Measurements from ENCODE around the gene MAN1C1.
"Not testable (repeated sequence)": the region's sequence is repeated elsewhere in the genome, so short reads cannot be mapped to it uniquely, and the experiment has no call there.

The MAN1C1 gene

DNA sequence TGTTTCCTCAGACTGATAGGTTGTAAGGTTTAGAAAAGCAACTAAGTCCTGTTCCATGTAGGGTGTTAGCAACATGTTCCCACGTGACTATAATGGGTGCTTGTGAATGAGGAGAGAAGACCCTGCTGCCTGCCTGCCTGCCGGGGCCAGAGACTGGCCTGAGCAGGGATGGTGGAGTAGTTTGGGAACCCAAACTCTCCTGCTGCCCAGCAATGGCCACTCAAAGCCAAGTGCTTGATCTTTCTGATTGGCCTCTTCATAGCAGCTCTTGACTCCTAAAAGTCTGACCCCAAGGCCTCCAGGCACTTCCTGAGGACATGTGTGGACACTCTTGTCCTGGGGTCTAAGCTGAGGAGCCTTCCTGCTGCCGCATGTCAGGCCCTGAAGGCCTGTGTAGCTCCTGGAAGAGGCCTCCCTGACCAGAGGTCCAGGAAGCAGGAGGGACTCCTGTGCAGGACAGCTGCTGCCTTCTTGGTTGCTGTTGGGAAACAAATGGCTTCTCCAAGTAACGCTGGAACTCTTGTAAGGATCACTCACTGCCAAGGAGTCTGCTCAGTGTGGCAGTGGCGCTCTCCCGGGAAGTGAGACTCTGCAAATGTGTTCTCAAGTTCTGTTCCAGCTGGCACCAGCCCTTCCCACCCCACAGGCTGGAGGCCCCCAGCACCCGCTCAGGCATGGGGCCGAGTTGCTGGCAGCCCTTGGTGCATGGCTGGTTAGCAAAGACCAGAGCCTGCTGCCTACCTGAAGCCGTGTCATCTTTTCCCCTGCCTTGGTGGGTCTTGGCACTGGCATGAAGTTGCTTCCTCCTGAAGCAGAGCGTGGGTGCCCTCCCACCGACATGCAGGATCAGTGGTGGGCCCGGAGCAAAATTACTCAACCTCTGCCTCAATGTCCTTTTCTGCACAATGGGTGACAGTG is 35.5 kb downstream of the MAN1C1 start:
- DNase-seq (no peak), ATAC-seq (replicated peaks) (no peak)
- no peaks in the 10 kb centered on the region for H3K9me3 Mint-ChIP-seq
- no peak overlapping the region for H3K4me3 Mint-ChIP-seq
- H3K27me3 Mint-ChIP-seq: no peaks in the 10 kb centered on the region
- peaks cover 2 to 19% of the 10 kb centered on the region in 2 donors for H3K4me1 Mint-ChIP-seq (ENCODE audit: low read depth in 2 of 2)
- peaks cover 7% of the 10 kb centered on the region for H3K36me3 Mint-ChIP-seq (ENCODE audit: insufficient read depth)
- peak overlapping the region in 1 of 2 donors; percentile 30 for H3K27ac Mint-ChIP-seq

DNA sequence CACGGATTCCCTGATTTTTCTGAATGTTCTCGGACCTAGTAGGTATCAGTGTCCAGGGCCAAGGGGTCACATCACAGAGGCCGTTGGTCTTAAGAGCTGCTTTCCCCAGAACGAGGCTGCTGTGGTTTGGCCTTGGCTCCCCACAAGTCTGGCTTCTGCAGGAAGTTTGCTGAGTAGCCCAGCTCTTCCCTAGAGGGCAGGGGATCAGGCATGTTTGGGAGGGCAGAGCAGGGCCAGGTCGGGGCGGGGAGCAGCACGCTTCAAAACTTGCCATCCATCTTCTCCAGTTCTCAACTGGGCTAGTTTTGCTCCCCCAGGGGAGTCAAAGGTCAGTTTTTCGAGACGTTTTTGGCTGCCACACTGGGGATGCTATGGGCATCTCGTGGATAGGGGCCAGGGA is 37.0 kb downstream of the MAN1C1 start:
- peaks cover 0 to 19% of the 10 kb centered on the region in 2 donors for H3K4me1 Mint-ChIP-seq (ENCODE audit: low read depth in 2 of 2)
- no peaks in the 10 kb centered on the region for H3K9me3 Mint-ChIP-seq

DNA sequence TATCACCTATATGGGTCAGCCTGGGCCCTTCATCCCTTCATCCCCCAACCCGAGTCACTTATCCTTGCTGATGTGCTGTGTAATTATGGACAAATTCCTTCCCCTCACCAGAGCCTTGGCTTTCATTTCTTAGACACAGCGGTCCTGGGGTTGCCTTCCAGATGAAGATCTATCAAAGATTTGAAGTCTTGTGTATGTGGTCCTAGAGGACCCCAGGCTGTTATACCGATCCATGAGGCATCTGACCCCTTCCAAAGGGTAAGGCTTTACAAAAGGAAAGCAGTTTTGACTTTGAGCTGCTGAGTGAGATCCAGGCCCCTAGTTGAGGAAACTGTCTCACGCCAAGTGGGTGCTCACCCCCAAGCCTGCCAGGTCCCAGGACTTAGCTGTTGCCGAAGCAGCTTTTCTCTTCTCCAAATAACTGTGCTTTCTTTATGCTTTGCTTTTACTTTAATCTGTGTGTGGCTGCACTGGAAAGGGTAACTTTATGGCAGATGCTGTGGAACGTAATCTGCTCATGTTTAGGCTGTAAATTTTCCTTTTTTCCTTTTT is 37.6 kb downstream of the MAN1C1 start:
- ATAC-seq (replicated peaks) (no peak), DNase-seq (no peak)
- Mint-ChIP-seq H3K4me3 (no peak overlapping the region), H3K36me3 (ENCODE audit: insufficient read depth) (peaks cover 11% of the 10 kb centered on the region), H3K4me1 (ENCODE audit: low read depth in 2 of 2) (peaks cover 0 to 19% of the 10 kb centered on the region in 2 donors), H3K27me3 (no peaks in the 10 kb centered on the region), H3K9me3 (no peaks in the 10 kb centered on the region), H3K27ac (peak overlapping the region in 1 of 2 donors; percentile 12)

More for the DNA sequence above, 37.0 kb downstream of the MAN1C1 start:
- Mint-ChIP-seq H3K4me3 (no peak overlapping the region), H3K27ac (peak overlapping the region in 1 of 2 donors; percentile 30), H3K36me3 (ENCODE audit: insufficient read depth) (peaks cover 7% of the 10 kb centered on the region), H3K27me3 (no peaks in the 10 kb centered on the region)
- DNase-seq (no peak), ATAC-seq (replicated peaks) (no peak)

DNA sequence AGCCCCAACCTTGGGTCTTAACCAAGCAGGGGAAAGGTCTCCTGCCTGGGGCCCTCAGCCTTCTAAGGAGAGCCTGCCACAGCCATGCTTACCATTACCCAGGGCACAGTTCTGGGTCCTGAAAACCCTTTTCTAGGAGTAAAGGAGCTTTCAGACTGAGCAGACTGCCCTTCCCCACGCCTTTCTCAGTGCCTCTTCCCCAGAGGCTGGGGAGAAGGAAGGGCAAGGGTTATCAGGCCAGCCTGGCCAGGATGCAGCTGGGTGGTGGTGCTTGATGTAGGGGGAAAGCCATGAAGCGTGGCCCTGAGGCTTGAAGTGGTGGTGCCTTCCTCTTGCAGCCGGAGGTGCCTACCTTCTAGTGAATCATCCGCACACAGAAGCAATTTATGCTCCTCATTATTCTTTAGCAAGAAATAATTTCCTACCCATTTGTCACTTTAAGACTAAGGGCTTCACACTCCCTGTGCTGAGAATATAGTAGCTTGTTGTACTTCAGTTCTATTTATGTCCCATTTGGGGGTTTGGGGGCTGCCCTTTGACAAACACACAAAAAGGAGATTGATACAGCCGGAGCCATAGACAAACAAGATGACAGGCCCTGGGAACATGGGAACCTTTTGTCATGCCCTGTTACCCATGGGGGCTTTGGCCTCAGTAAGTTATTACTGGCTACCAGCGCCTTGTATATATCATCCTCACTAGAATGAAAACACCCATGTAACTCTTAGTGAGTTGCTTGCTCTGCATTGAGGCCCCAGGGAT is 40.7 kb downstream of the MAN1C1 start:
- H3K4me3 Mint-ChIP-seq: no peak overlapping the region
- ATAC-seq (replicated peaks) (no peak), DNase-seq (no peak)
- H3K27me3 Mint-ChIP-seq: no peaks in the 10 kb centered on the region
- H3K27ac Mint-ChIP-seq: no peak overlapping the region
- peaks cover 12% of the 10 kb centered on the region for H3K36me3 Mint-ChIP-seq (ENCODE audit: insufficient read depth)
- no peaks in the 10 kb centered on the region for H3K9me3 Mint-ChIP-seq
- peaks cover 2 to 13% of the 10 kb centered on the region in 2 donors for H3K4me1 Mint-ChIP-seq (ENCODE audit: low read depth in 2 of 2)

DNA sequence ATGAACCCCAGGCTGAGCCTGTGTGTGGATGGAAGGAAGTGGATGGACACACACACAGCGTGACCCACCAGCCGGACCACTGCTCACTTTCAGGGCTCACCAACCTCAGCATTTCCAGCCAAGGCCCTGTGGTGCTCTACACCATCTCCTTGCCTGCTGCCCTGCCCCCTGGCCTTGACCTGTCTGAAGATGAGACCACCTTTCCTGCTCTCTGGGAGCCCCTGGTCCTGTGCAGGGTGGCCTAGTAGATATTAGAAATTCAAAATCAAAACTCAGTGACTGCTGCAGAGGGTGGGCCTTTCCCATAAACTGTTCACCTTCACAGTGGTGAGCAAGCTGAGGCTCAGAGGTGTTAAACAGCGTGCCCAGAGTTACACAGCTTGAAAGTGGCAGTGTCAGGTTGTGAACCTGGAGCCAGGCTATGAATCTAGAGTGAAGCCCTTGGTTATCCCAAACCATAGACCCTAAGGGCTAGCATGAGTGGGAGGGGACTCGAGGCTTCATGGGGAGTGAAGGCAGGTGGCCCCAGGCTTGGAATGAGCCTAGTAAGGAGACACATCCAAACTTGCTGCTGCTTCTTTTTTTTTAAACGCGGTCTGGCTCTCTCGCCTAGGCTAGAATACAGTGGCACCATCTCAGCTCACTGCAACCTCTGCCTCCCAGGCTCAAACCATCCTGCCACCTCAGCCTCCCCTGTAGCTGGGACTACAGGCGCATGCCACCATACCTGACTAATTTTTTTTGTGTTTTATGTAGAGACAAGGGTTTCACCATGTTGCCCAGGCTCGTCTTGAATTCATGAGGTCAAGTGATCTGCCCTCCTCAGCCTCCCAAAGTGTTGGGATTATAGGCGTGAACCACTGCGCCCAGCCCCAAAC is 41.5 kb downstream of the MAN1C1 start:
- Mint-ChIP-seq H3K36me3 (ENCODE audit: insufficient read depth) (peaks cover 9% of the 10 kb centered on the region), H3K27ac (no peak overlapping the region), H3K4me3 (no peak overlapping the region), H3K4me1 (ENCODE audit: low read depth in 2 of 2) (peaks cover 2 to 13% of the 10 kb centered on the region in 2 donors), H3K9me3 (no peaks in the 10 kb centered on the region), H3K27me3 (no peaks in the 10 kb centered on the region)
- DNase-seq: no peak
- no peak for ATAC-seq (replicated peaks)

DNA sequence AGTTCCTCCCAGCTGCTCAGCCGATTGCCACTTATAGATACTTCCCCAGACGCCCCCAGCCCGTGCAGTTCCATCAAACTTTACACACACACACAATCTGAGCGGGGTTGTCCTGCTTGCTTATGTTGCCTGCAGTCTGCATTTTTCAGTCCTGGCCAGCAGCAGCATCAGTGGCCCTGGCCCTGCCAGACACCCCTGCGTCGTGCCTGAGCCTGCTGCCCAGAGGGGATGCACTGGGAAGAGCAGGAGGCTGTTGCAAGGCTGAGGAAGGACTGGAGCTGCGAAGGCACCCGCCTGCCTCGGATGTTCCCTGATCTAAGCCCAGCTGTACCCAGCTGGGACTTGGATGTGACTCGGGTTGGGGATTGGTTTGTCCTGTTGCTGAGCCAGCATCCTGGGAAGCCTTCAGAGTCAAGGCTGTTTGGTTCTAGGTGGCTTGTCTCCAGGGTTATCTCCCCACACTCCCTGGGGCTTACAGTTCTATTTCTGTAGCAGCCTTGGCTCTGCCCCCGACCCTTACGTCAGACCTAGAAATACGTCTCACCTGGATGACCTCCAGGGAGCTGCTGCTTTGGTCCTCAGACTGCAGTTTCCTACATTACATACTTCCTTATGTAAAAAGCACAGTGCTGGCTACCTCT is 42.3 kb downstream of the MAN1C1 start:
- H3K36me3 Mint-ChIP-seq (ENCODE audit: insufficient read depth): peaks cover 9% of the 10 kb centered on the region
- peaks cover 2 to 13% of the 10 kb centered on the region in 2 donors for H3K4me1 Mint-ChIP-seq (ENCODE audit: low read depth in 2 of 2)
- no peak overlapping the region for H3K4me3 Mint-ChIP-seq
- no peak for ATAC-seq (replicated peaks)
- H3K27me3 Mint-ChIP-seq: no peaks in the 10 kb centered on the region
- no peak for DNase-seq
- no peak overlapping the region for H3K27ac Mint-ChIP-seq
- H3K9me3 Mint-ChIP-seq: no peaks in the 10 kb centered on the region

DNA sequence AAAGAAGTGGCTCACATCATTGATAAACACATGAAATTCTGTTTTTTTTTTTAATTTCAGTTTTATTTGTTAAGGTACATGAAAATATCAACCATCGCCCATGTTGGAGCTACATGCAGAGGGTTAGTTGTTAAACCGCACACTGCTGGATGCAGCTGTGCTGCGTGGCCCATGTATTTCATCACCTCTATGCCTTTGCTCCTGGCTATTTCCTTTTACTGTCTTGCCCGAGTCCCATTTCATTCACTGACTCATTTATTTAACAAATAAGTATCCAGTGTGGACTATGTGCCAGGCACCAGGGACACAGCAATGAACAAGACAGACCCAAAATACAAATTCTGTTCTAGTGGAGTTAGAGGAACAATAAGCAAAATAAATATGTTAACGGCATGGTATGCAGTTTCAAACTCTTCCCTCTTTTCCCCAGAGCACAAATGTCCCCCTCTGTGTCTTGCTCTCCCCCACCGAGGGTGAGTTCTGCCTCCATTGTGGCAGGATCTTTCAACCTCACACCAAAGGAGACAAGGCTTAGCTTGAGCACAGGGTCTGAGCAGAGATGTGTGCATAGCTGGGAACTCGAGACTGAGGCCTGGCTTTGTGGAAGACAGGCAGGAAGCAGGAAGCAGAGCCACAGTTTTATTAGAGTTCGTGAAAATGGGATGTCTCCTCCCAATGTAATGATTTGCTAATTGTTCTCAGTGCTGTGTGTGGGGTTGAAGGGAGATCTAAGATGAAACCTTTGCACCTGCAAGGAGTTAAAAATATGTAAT is 44.6 kb downstream of the MAN1C1 start:
- no peaks in the 10 kb centered on the region for H3K9me3 Mint-ChIP-seq
- H3K4me3 Mint-ChIP-seq: no peak overlapping the region
- ATAC-seq (replicated peaks): no peak
- H3K27ac Mint-ChIP-seq: no peak overlapping the region
- H3K27me3 Mint-ChIP-seq: no peaks in the 10 kb centered on the region
- no peak for DNase-seq
- peaks cover 6% of the 10 kb centered on the region for H3K36me3 Mint-ChIP-seq (ENCODE audit: insufficient read depth)
- peaks cover 2 to 8% of the 10 kb centered on the region in 2 donors for H3K4me1 Mint-ChIP-seq (ENCODE audit: low read depth in 2 of 2)

DNA sequence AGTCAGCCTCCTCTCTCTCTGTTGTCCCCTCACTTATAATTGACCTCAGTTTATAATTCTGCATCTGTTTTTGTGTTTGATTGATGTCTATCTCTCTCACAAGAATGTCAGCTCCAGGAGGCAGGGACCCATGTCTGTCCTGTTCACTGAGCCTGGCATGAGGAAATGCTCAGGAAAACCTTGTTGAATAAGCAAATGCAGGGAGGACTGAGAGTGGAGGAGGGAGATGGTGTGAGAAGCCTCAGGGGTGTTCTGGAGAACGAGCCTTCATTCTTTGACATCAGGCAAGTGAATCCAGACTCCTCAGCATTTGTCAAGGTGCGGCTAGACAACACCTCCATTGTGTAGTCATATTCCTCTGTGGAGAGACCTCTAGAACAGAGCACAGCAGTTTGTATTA is 45.5 kb downstream of the MAN1C1 start:
- H3K4me1 Mint-ChIP-seq (ENCODE audit: low read depth in 2 of 2): peaks cover 0 to 2% of the 10 kb centered on the region in 2 donors
- H3K9me3 Mint-ChIP-seq: no peaks in the 10 kb centered on the region
- H3K27me3 Mint-ChIP-seq: no peaks in the 10 kb centered on the region
- H3K36me3 Mint-ChIP-seq (ENCODE audit: insufficient read depth): peaks cover 6% of the 10 kb centered on the region
- ATAC-seq (replicated peaks) (no peak), DNase-seq (no peak)
- no peak overlapping the region for H3K27ac Mint-ChIP-seq
- H3K4me3 Mint-ChIP-seq: no peak overlapping the region

DNA sequence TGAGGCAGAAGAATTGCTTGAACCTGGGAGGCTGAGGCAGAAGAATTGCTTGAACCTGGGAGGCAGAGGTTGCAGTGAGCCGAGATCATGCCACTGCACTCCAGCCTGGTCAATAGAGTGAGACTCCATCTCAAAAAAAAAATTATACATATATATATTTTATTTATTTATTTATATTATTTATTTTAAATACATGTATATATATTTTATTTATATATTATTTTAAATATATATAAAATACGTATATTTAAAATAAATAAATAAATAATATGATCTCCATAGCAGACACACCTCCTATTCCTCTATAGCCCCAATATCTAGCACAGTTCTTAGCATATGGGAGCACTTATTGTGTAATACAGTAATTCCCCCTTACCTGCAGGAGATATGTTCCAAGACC is 46.4 kb downstream of the MAN1C1 start:
- not testable (repeated sequence) for H3K4me1 Mint-ChIP-seq (ENCODE audit: low read depth in 2 of 2); H3K9me3 Mint-ChIP-seq; DNase-seq; H3K4me3 Mint-ChIP-seq; H3K27ac Mint-ChIP-seq; H3K27me3 Mint-ChIP-seq; H3K36me3 Mint-ChIP-seq (ENCODE audit: insufficient read depth); ATAC-seq (replicated peaks)

DNA sequence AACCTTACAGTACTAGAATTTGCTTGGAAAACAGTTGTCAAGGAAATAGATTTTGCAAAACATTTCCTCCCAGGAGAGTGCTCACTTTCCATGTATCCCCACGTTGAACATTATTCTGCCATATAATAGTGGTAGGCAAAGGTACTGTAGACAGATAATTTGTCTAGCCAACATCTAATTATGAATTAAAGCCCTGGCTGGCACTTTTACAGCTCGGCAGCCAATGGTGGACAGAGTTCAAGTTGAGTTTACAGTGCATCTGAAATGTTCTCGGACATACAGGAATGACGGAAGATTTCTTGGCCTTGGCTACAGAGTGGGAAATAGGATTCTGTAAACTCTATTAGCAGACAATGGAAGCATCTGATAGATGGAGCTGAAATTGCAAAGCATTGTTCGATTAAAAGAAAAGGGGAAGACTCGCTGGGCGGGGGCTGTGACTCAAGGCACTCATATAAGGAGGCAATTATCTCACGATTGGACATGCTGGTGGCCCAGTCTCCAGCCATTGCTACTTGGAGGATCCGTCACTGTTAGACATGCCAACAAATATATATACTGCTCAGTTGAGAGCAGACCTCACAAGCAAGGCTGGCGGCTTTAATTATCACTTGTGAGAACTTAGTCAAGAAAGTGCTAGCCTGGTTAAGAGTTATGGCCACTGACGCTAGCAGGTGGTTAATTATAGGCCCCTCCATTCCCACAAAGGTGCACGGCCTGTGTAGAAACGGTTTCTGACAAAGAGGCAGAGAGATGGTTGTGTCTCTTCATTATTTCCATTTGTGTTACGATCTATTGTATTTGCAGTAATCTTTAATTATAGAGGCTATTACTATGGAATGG is 48.0 kb downstream of the MAN1C1 start:
- Mint-ChIP-seq H3K9me3 (no peaks in the 10 kb centered on the region), H3K4me3 (no peak overlapping the region), H3K36me3 (ENCODE audit: insufficient read depth) (no peaks in the 10 kb centered on the region), H3K27me3 (no peaks in the 10 kb centered on the region), H3K4me1 (ENCODE audit: low read depth in 2 of 2) (peaks cover 2 to 7% of the 10 kb centered on the region in 2 donors), H3K27ac (no peak overlapping the region)
- no peak for ATAC-seq (replicated peaks)
- DNase-seq: no peak

DNA sequence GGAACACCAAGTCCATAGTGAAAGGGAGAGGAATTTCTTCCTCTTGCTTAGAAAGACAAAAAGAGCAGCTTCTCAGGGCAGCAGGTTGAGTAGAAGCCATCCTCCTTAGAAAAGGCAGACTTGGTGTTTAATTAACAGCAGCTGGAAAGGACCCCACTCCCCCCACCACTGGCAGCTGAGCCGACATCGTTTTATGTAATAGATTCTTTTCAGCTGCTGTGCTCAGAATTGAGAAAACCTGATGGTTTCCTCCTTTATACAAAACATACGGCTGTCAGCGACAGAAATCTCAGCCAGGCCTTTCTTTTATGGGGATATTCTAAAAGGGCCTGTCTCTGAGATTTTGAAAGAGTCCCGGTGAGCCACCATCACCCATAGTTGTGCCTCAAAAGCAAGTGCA is 49.9 kb downstream of the MAN1C1 start:
- no peaks in the 10 kb centered on the region for H3K27me3 Mint-ChIP-seq
- ATAC-seq (replicated peaks) (no peak), DNase-seq (no peak)
- no peaks in the 10 kb centered on the region for H3K36me3 Mint-ChIP-seq (ENCODE audit: insufficient read depth)
- H3K27ac Mint-ChIP-seq: peak overlapping the region; percentile 60
- H3K4me1 Mint-ChIP-seq (ENCODE audit: low read depth in 2 of 2): peaks cover 0 to 7% of the 10 kb centered on the region in 2 donors
- no peak overlapping the region for H3K4me3 Mint-ChIP-seq
- H3K9me3 Mint-ChIP-seq: no peaks in the 10 kb centered on the region

All from effector memory CD8-positive, alpha-beta T cell (primary cell).